GM12865 (cell line): ENCODE results near the gene SMARCD3.

Experiments
- DNase-seq: peaks from one replicate; pipeline ENCODE4 v3.0.0; 2010; ENCODE audit warnings: low read depth
- H3K4me3 ChIP-seq: 2 replicates; pipeline ENCODE4 v1.5.1; 2011; ENCODE audit warnings: mild to moderate bottlenecking, low read depth, low read length, control low read depth
- TF ChIP-seq, protein P1 (sequence below): IDR thresholded peaks from 2 replicates; pipeline ENCODE4 v1.5.1; 2011; ENCODE audit warnings: low read length, control low read depth, low read depth, inconsistent platforms; ENCODE audit not compliant: insufficient read depth; ENCODE audit errors: missing control alignments

Gene SMARCD3

DNA sequence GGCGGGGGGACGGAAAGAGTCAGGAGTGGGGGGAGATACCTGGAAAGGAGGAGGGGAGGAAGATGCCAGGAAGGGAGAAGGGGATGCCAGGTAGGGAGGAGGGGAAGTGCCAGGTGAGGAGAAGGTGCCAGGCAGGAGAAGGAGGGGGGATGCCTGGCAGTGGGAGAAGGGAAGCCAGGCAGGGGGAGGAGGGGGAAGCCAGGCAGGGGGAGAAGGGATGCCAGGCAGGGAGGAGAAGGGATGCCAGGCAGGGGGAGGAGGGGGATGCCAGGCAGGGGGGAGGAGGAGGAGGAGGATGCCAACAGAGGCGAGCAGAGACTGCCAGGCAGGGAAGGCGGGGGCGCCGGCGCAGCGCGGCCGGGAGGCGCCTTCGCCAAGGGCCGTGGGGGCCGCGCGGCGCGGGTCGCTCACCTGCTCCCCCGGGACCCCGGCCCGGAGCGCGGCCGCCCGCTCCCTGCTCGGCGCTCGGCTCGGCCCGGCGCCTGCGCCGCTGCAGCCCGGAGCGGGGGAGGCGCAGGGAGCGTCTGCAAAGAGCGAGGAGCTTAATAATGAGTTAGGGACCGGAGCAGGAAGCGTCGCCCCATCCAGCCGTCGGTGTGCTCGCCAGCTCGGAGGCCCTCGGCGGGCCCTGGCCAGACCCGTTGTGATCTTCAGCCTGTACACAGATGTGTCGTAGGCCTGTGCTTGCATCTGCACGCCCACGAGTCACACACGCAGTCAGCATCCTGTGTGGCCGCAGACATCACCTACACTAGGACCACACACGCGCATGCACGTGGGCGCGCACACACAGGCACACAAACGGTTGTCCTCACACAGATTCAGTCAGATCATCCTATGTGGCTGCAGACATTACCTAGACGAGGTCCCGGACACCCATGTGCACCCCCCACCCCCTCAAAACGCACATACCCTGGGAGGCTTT lies 28.4 kb upstream of the SMARCD3 start:
- 0 out of 2 replicates have a peak overlapping the region, but pooled peaks have one; percentile 16 for H3K4me3 ChIP-seq
- TF ChIP-seq, protein P1, sequence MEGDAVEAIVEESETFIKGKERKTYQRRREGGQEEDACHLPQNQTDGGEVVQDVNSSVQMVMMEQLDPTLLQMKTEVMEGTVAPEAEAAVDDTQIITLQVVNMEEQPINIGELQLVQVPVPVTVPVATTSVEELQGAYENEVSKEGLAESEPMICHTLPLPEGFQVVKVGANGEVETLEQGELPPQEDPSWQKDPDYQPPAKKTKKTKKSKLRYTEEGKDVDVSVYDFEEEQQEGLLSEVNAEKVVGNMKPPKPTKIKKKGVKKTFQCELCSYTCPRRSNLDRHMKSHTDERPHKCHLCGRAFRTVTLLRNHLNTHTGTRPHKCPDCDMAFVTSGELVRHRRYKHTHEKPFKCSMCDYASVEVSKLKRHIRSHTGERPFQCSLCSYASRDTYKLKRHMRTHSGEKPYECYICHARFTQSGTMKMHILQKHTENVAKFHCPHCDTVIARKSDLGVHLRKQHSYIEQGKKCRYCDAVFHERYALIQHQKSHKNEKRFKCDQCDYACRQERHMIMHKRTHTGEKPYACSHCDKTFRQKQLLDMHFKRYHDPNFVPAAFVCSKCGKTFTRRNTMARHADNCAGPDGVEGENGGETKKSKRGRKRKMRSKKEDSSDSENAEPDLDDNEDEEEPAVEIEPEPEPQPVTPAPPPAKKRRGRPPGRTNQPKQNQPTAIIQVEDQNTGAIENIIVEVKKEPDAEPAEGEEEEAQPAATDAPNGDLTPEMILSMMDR: no peak
- DNase-seq: peak; percentile 66

DNA sequence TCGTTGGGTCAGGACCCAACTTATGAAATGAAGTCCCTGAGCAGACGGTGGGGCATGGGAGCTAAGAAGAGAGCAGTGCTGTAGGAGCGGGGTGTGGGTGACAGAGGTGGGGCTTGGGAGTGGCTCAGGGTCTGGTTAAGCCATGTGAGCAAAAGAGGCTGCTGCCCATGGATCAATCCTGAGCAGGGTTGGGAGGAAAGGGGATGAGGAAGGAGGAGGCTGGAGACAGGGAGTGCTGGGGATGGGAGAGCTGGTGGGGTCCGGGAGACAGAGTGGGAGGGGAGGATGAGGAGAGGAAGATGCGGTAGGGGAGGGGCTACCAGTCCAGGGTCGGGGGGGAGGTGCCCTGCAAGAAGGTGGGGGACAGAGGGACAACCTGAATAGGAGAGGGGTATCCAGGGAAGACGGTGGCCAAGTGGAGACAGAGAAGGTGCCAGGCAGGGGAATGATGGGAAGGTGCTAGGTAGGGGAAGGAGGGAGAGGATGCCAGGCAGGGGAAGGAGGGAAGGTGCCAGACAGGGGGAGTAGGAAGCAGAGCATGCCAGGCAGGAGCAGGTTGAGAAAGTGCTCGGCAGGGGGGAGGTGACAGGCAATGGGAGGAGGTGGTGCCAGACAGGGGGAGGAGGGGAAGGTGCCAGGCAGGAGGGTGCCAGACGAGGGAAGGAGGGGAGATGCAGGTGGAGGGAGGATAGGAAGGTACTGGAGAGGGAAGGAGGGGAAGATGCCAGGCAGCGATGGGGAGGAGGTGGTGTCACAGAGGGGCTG lies 27.5 kb upstream of the SMARCD3 start:
- no peak overlapping the region for H3K4me3 ChIP-seq
- TF ChIP-seq, protein P1: no peak
- no peak for DNase-seq

DNA sequence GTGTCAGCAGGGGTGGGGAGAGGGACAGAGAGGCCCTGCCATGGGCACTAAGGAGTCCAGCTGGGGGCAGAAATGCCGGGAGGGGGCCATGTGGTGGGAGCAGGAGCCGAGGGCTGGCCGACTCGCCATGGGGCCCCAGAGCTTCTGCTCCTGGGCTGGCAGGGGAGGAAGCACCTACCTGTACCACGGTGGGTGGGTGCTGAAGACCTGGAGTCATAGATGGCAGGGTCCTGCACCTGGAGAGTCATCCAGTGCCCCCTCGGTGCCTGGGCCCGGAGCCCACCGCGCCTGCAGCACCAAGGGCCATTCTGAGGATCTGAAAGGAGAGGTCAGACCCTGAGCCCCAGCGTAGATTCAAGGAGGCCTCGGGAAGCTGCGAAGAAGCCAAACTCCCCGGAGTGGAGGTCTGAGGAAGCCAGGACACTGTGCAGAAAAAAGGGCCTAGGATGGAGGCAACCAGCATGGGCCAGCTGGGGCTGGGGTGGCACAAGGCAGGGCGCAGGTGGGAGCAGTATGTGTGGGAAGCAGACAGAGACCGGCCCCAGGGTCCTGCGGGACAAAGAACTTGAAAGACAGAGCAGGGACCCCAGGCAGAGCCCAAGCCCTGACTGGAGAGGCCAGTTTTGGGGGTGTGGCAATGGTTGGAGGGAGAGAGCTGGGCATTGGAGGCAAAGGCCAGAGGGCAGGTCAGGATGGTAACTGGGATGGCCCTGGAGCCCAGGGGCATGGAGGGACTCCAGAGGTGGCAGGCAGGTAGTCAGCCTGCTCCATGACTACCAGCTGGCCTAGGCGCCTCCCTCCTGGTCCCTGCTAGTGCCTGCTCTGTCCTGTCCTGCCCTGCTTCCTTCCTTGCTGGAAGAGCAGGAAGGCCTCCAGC lies 26.7 kb upstream of the SMARCD3 start:
- TF ChIP-seq, protein P1: no peak

GRCh38 chr7:151274396-151274795 lies 25.9 kb upstream of the SMARCD3 start:
- no peak overlapping the region for H3K4me3 ChIP-seq
- no peak for DNase-seq
- TF ChIP-seq, protein P1: no peak

More for the DNA sequence above, 26.7 kb upstream of the SMARCD3 start:
- no peak overlapping the region for H3K4me3 ChIP-seq
- no peak for DNase-seq

DNA sequence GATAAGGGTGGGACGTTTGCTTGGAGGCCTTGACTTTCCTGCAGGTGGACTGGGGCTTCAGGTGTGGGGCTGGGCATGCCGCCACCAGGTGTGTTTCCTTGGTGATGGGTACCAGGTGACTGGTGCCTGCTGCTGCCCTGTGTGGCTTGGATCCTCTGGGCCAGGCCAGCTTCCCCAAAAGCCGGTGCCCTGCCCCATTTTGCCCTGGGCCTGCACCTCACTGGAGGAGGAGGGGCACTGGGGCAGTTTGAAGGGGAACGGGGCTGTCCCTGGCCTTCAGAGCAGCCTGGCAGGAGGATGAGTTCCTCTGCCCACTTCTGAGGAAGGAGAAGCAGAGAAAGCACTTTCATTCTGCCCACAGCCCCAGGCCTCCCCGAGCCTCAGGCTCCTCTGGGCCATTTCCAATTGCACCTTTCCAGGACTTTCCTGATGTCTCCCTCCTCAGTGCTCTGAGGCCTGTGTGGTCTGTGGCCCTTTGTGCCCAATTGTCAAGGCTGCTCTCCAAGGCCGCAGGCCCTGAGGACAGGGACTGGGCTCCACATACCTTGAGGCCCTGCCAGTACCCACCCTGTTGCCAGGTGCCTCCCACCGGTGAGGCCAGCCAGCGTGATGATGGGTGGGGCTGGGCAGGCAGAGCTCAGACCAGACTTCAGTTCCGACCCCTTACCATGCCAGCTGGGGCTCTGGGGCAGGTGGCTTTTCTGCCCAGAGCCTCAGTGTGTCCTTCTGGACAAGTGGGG lies 25.3 kb upstream of the SMARCD3 start:
- DNase-seq: no peak
- TF ChIP-seq, protein P1: no peak
- H3K4me3 ChIP-seq: no peak overlapping the region

DNA sequence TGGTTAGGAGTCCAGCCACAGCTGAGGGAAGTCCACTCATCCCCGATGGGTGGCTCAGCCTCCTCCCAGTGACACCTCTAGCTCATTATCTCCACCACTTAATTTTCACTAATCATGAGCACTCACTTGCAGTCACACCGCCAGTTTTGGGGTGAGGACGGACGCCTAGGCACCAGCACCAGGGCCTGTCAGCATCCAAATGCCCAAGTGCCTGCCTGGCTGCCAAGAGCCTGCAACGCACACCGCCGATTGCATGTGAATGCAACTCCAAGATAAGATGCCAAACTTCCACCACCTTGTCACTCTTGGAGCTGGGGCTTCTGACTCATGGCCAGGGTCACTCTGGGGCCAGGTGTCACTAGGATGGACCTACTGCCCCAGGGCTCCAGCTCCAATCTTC lies 24.4 kb upstream of the SMARCD3 start:
- no peak overlapping the region for H3K4me3 ChIP-seq
- TF ChIP-seq, protein P1: no peak
- DNase-seq: no peak
